Esophagus squamous epithelium (tissue), 4 donors: Measurements from ENCODE around the gene SUGT1.

Experiments used
- CTCF ChIP-seq, 6 experiments: fragments of 450-650 bp in 4 of 6; fragments of 200-600 bp in 2 of 6; sonication (generic) in 2 of 6; IDR thresholded peaks; one replicate each; pipeline ENCODE4 v1.5.1; 2016 to 2019; ENCODE audit warnings: antibody characterized with exemption in 6 of 6, mild to moderate bottlenecking in 4 of 6, moderate library complexity in 4 of 6
- POLR2A ChIP-seq, 4 donors: fragments of 450-650 bp; IDR thresholded peaks; one replicate each; pipeline ENCODE4 v1.6.1; 2017; ENCODE audit warnings: antibody characterized with exemption in 4 of 4, mild to moderate bottlenecking in 4 of 4, moderate library complexity in 3 of 4

GRCh38 chr13:52711286-52711685, 58.6 kb downstream of the SUGT1 start:
- TF ChIP-seq POLR2A (IDR thresholded peaks at IDR 0.05) (no peak), CTCF (IDR thresholded peaks at IDR 0.05) (no peak)
